Right kidney (tissue), 1 donor: ENCODE results near the gene TMEM100.

Experiments used
- DNase-seq: peaks from one replicate; pipeline ENCODE4 v3.0.0-alpha.2; 2016

The TMEM100 gene

GRCh38 chr17:55720919-55721836 lies 1.5 kb downstream of the TMEM100 start:
- DNase-seq = no peak

- DNase-seq = peak; percentile 50
Observed at GRCh38 chr17:55717898-55718735, 4.5 kb downstream of the TMEM100 start.

GRCh38 chr17:55717432-55717831 lies 5.2 kb downstream of the TMEM100 start:
- no peak for DNase-seq

GRCh38 chr17:55710829-55711496 lies 11.7 kb downstream of the TMEM100 start:
- no peak for DNase-seq

GRCh38 chr17:55710410-55710809 lies 12.3 kb downstream of the TMEM100 start:
- DNase-seq = no peak

- DNase-seq = no peak
Observed at GRCh38 chr17:55709984-55710383, 12.7 kb downstream of the TMEM100 start.

- DNase-seq = no peak
Observed at GRCh38 chr17:55709440-55709839, 13.2 kb downstream of the TMEM100 start.

GRCh38 chr17:55708175-55708974 lies 14.3 kb downstream of the TMEM100 start:
- DNase-seq = no peak

GRCh38 chr17:55706808-55707773 lies 15.6 kb downstream of the TMEM100 start:
- DNase-seq = no peak

GRCh38 chr17:55705847-55706246 lies 16.8 kb downstream of the TMEM100 start:
- no peak for DNase-seq

GRCh38 chr17:55704401-55704800 lies 18.3 kb downstream of the TMEM100 start:
- DNase-seq = no peak

- DNase-seq = no peak
Observed at GRCh38 chr17:55702150-55702549, 20.5 kb downstream of the TMEM100 start.

- peak; percentile 51 for DNase-seq
Observed at GRCh38 chr17:55699181-55699860, 23.3 kb downstream of the TMEM100 start.

- no peak for DNase-seq
Observed at GRCh38 chr17:55694286-55694910, 28.3 kb downstream of the TMEM100 start.

GRCh38 chr17:55693254-55694216 lies 29.1 kb downstream of the TMEM100 start:
- DNase-seq = no peak

GRCh38 chr17:55692276-55692675 lies 30.4 kb downstream of the TMEM100 start:
- no peak for DNase-seq

- no peak for DNase-seq
Observed at GRCh38 chr17:55691666-55692065, 31.0 kb downstream of the TMEM100 start.

- no peak for DNase-seq
Observed at GRCh38 chr17:55690105-55690508, 32.6 kb downstream of the TMEM100 start.
